ENCODE measurements around the gene PRSS57.

The PRSS57 gene

GRCh38 chr19:648904-649801, 46.1 kb downstream of the PRSS57 start:
- DNase-seq = no peak

GRCh38 chr19:648305-648704, 46.9 kb downstream of the PRSS57 start:
- no peak for DNase-seq

GRCh38 chr19:647566-648284, 47.5 kb downstream of the PRSS57 start:
- DNase-seq = no peak

- DNase-seq = no peak
Observed at GRCh38 chr19:646779-647565, 48.3 kb downstream of the PRSS57 start.

GRCh38 chr19:645912-646778, 49.1 kb downstream of the PRSS57 start:
- DNase-seq = no peak

DNA sequence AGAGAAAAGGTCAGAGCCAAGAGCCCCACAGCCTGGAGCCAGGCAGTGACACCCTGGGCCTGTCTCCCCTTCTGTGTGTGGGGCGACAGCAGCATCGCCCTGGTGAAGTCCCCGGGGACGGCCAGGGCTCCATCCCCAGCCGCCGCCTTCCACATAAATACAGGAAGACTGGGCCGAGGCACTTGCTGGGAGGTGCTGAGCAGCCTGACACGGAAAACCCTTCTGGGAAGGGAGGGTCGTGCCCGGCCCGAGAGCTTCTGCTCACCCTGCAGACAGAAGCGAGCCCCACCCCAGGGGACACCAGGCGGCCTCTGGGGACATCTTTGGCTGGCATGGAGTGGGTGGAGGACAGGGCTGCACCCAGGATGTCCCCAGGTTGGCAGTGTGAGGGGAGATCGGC, 50.5 kb downstream of the PRSS57 start:
- DNase-seq = no peak

DNA sequence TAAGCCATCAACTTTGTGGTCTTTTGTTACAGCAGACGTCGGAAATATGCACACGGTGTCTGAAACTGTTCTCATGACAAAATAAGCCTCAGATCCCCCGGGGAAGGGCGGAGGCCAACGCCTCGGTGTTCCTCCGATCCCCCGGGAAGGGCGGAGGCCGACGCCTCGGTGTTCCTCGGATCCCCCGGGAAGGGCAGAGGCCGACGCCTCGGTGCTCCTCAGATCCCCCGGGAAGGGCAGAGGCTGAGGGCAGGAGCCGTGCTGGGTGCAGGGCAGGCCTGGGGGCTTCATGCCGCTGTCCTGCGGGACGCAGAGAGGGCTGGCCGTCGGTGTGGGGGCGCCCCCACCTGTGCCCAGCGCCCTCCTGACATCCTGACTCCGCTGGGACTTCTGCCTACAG, 50.9 kb downstream of the PRSS57 start:
- DNase-seq = no peak

DNA sequence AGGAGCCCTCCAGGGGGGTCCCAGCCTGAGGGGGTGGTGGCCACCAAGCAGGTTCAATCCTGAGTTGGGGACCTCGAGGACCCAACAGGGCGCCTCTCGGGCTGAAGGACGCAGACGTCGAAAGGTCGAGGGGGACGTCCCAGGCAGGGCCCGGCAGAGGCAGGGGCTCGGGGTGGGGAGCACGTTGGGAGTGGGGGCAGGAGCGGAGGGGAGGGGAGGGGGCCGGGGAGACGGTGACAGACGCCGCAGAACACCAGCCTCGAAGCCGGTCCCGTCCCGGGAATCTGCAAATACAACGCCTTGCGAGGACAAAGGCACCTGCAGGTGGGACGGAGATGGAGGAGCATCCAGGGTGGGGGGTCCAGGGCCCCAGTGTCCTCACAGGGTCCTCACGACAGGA, 51.5 kb downstream of the PRSS57 start:
- no peak for DNase-seq

- DNase-seq = no peak
Observed at GRCh38 chr19:642767-643727, 52.2 kb downstream of the PRSS57 start.

DNA sequence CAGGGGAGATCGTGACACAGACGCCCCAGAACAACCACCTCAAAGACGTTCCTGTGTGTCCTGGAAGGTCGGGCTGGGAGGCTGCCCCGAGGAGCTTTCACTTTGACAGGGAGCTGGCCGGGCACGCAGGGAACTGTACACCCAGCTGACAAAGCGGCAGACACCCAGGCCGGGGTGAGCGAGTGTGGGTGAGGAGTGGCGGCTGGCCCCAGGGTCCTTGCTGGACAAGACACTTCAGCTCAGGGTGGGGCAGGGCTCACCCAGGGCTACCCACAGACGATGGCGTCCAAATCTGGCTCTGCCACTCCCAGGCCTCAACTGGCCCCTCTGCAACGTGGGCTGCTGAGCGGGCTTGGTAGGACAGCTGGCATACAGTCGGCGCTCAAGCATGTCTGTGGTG, 53.5 kb downstream of the PRSS57 start:
- no peak for DNase-seq

DNA sequence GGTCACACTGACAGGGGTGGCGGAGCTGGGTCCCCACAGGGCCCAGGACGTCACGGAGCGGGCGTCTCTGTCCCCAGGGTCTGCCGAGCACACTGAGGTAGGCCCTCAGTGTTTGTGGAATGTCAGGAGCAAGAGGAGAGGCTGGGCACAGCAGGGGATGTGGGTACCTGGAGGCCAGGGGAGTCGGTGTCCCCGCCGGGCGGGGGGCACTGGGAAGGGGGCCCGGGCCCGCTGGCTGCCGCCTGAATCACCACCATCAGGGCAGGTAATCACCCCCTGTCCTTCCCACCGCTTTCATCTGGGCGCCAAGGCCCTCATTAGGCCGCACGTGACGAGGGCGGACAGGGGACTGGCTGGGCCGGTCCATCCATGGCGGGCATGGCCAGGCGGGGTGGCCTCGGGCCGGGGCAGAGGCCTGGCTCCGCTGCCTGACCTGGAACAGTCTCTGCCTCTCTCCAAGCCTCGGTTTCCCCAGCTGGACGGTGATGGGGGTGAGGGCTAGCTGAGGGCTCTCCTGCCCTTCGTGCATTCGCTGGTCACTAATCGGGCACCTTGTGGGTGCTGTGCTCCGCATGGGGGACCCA, 54.6 kb downstream of the PRSS57 start:
- DNase-seq = no peak

GRCh38 chr19:640161-640558, 55.1 kb downstream of the PRSS57 start:
- no peak for DNase-seq

DNA sequence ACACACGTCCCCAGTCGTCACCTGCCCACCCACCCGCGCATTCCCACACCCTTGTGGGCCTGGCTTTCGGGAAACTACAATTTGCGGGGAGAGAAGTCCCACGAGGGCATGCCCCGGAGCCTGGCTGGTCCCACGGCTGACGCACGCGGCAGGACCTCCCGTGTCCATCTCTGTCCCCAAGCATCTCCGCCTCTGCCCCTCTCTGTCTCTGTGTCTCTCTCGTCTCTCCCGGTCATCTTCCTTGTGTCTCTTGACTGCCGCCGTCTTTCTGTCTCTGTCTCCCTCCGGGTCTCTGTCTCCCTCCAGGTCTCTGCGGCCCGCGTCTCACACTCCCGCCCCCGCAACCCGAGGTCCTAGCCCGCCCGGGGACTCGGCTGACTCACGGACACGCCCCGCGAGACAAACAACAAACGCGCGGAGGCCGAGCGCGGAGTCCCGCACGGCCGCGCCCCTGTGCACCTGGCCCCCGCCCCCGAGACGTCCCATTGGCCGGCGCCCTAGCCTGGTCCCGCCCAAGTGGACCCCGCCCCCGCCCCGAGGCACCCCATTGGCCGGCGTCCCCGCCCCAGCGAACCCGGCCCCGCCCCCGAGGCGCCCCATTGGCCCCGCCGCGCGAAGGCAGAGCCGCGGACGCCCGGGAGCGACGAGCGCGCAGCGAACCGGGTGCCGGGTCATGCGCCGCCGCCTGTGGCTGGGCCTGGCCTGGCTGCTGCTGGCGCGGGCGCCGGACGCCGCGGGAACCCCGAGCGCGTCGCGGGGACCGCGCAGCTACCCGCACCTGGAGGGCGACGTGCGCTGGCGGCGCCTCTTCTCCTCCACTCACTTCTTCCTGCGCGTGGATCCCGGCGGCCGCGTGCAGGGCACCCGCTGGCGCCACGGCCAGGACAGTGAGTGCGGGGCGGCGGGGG, 55.7 kb downstream of the PRSS57 start, which contains the start of gene FGF22:
Gene FGF22 (plus strand): TSS at position 627 of the 908 bp plus-strand sequence. CDS start 47 bp downstream, at position 674.
- peak; percentile 79 for DNase-seq

- no peak for DNase-seq
Observed at GRCh38 chr19:638906-639252, 56.4 kb downstream of the PRSS57 start.
